ENCODE data around the gene GNG10.

GRCh38 chr9:111719541-111719940 lies 58.1 kb downstream of the GNG10 start:
- TF ChIP-seq NFIC (IDR thresholded peaks at IDR 0.05) (no peak), HMGXB4 (CRISPR knock-in tag; IDR thresholded peaks at IDR 0.05) (no peak), YY1 (IDR thresholded peaks at IDR 0.05; ENCODE audit: borderline replicate concordance in 1 of 3, control insufficient read depth in 1 of 3, extremely low read depth in 1 of 3, insufficient read depth in 3 of 3, insufficient read length in 1 of 3, insufficient replicate concordance in 2 of 3, low read depth in 1 of 3, low read length in 2 of 3) (no peak), CTCF (IDR thresholded peaks at IDR 0.05 in 2 of 3, conservative IDR thresholded peaks at IDR 0.05 in 1 of 3; ENCODE audit: insufficient read depth in 2 of 3, low read depth in 1 of 3, low read length in 3 of 3) (no peak), NFATC3 (IDR thresholded peaks at IDR 0.05) (no peak), BCL6 (CRISPR knock-in tag; IDR thresholded peaks at IDR 0.05) (no peak), USF1 (CRISPR knock-in tag; IDR thresholded peaks at IDR 0.05) (no peak), PHF20 (IDR thresholded peaks at IDR 0.05; ENCODE audit: partially characterized antibody) (no peak), E2F1 (CRISPR knock-in tag; IDR thresholded peaks at IDR 0.05) (no peak), TCF7 (IDR thresholded peaks at IDR 0.05; ENCODE audit: borderline replicate concordance) (no peak), CXXC5 (CRISPR knock-in tag; IDR thresholded peaks at IDR 0.05) (no peak), GATA2 (CRISPR knock-in tag; IDR thresholded peaks at IDR 0.05) (no peak), ETV5 (CRISPR knock-in tag; IDR thresholded peaks at IDR 0.05; ENCODE audit: low read depth) (no peak)

Measured in K562 (cell line).